Chondrocyte (in vitro differentiated cells): ENCODE results near the gene DCST1. TPM values are rescaled to one million over a fixed set of nuclear protein-coding genes. Genes with fewer than 3 reads are reported as not detected.

ENCODE experiments used
- DNase-seq: peaks from one replicate; pipeline ENCODE4 v3.0.0; 2021; ENCODE audit warnings: mixed read lengths, low spot score
- H3K27ac Mint-ChIP-seq: one replicate; pipeline ENCODE4 v1.8.0; 2021; ENCODE audit warnings: mild to moderate bottlenecking, moderate library complexity, mixed read lengths; ENCODE audit not compliant: unreplicated experiment
- H3K27me3 Mint-ChIP-seq: 2 replicates; pipeline ENCODE4 v1.8.0; 2021; ENCODE audit warnings: low read depth, mixed read lengths
- H3K36me3 Mint-ChIP-seq: 2 replicates; pipeline ENCODE4 v1.8.0; 2021; ENCODE audit warnings: low read depth, mixed read lengths
- H3K4me1 Mint-ChIP-seq: 2 replicates; pipeline ENCODE4 v1.8.0; 2021; ENCODE audit warnings: low read depth, mild to moderate bottlenecking, mixed read lengths
- H3K4me3 Mint-ChIP-seq: one replicate; pipeline ENCODE4 v1.8.0; 2021; ENCODE audit warnings: mild to moderate bottlenecking, moderate library complexity, mixed read lengths; ENCODE audit not compliant: unreplicated experiment
- H3K9me3 Mint-ChIP-seq: 2 replicates; pipeline ENCODE4 v1.8.0; 2021; ENCODE audit warnings: low read depth, mixed read lengths
- total RNA-seq: library from RNA; stranded (reverse); gene quantifications from 3 replicates; pipeline ENCODE4 v1.2.1, GENCODE V29; 2021
- TF ChIP-seq, protein P1 (sequence below): fragments of 200-600 bp; sonication (generic); IDR thresholded peaks from 2 replicates; pipeline ENCODE4 v1.5.0; 2021; ENCODE audit warnings: antibody characterized with exemption, mild to moderate bottlenecking, moderate library complexity

DCST1 gene
- total RNA-seq, 1 donor from 2014 or later = not detected

DNA sequence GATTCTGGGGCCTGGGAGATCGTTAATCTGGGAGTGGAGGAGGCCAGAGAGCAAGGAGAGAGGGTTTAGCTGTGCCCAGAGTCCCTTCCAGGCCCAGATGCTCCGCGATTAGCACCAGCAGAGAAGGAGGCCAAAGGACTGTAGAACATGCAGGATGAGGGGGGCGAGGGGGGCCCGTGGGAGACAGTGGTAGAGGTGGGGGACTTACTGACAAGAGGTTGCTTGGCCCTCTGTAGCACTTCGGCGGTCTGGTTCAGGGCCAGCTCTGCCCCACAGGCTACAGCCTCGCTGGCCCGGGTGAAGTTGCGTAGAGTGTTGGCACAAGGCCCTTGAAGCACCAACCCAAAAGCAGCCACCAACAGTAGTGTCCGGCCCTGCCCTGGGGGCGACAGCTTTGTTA lies 738 bp upstream of the DCST1 start:
- no peak overlapping the region for H3K4me3 Mint-ChIP-seq
- TF ChIP-seq, protein P1, sequence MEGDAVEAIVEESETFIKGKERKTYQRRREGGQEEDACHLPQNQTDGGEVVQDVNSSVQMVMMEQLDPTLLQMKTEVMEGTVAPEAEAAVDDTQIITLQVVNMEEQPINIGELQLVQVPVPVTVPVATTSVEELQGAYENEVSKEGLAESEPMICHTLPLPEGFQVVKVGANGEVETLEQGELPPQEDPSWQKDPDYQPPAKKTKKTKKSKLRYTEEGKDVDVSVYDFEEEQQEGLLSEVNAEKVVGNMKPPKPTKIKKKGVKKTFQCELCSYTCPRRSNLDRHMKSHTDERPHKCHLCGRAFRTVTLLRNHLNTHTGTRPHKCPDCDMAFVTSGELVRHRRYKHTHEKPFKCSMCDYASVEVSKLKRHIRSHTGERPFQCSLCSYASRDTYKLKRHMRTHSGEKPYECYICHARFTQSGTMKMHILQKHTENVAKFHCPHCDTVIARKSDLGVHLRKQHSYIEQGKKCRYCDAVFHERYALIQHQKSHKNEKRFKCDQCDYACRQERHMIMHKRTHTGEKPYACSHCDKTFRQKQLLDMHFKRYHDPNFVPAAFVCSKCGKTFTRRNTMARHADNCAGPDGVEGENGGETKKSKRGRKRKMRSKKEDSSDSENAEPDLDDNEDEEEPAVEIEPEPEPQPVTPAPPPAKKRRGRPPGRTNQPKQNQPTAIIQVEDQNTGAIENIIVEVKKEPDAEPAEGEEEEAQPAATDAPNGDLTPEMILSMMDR = no peak
- no peaks in the 10 kb centered on the region for H3K27me3 Mint-ChIP-seq
- no peaks in the 10 kb centered on the region for H3K36me3 Mint-ChIP-seq
- H3K4me1 Mint-ChIP-seq = no peaks in the 10 kb centered on the region
- no peaks in the 10 kb centered on the region for H3K9me3 Mint-ChIP-seq
- H3K27ac Mint-ChIP-seq = no peak overlapping the region
- DNase-seq = no peak

DNA sequence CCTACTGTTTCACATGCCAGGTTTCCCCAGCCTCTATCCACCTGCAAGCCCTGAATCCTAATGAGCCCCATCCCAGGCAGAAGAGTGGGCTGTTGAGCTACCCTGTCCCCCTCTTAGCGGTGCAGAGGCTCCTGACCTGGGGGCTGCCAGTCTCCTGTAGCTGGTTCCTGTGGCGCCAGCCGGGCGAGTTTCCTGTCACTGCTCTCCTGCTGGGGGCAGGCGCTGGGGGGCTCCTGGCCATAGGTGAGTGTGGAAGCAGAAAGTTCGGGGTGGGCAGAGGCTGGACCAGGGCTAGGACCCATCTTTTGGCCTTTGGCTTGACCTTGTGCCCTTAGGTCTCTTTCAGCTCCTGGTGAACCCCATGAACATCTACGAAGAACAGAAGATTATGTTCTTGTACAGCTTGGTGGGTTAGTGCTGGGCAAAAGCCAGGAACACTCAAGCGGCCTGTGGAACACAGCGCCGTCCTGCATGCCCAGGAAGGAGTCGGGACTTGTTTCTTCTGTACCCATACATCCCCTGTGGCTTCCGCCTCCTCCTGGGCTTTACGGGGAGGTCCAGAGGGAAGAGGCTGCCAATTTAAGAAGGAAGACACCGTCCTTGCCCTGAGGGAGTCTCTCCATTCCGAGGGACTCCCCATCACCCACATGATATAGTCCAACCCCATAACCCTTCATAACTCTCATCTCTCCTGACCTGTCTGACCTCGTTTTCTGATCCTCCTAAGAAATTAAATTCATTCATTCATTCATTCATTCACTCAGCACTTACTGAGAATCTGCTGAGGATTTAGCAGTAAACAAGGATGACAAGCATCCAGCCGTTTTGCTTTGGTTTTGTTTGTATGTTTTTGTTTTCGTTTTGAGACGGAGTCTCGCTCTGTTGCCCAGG lies 939 bp downstream of the DCST1 start:
- Mint-ChIP-seq H3K27ac (no peak overlapping the region), H3K27me3 (peaks cover 2% of the 10 kb centered on the region), H3K36me3 (no peaks in the 10 kb centered on the region), H3K9me3 (no peaks in the 10 kb centered on the region), H3K4me1 (peaks cover 4% of the 10 kb centered on the region), H3K4me3 (no peak overlapping the region)
- no peak for DNase-seq
- TF ChIP-seq, protein P1 = no peak

DNA sequence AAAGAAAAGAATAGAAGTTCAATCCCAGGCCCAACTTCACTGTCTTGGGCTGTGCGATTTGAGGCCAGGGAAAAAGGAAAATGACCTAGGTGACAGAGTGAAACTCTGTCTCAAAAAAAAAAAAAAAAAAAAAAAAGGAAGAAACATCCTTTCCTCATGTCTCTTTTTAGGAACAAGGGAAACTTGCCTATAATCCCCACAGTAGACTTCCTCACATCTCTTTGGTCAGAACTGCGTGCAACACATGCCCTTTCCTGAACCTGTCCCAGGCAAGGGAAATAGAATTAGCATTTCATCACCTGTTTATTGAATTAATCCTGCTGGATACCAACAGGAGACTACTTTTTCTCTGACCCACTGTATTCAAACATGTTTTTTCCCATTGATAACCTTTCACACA lies 2.3 kb downstream of the DCST1 start:
- H3K4me1 Mint-ChIP-seq = peaks cover 4% of the 10 kb centered on the region
- no peak overlapping the region for H3K27ac Mint-ChIP-seq
- H3K36me3 Mint-ChIP-seq = no peaks in the 10 kb centered on the region
- H3K4me3 Mint-ChIP-seq = no peak overlapping the region
- TF ChIP-seq, protein P1 = no peak
- no peak for DNase-seq
- peaks cover 2% of the 10 kb centered on the region for H3K27me3 Mint-ChIP-seq
- H3K9me3 Mint-ChIP-seq = no peaks in the 10 kb centered on the region

DNA sequence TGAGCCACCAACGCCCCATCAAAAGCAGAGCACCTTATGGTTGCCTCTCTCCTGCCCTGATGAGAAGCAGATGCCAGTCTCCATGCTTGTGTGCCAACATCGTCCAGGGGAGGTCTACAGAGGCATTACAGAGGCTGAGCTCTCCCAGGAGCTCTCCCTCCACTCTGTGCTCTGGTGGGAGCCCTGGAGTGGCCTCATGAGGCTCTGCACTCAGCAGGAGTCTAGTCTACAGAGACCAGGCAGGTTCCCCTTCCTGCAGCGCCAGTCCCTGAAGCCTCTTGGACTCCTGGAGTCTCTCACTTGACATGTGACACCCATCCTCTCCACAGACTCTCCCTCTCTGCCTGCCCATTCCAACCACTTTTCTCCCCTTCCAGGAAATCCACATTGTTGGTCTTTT lies 3.4 kb downstream of the DCST1 start:
- Mint-ChIP-seq H3K4me3 (no peak overlapping the region), H3K27ac (no peak overlapping the region), H3K27me3 (peaks cover 2% of the 10 kb centered on the region), H3K36me3 (no peaks in the 10 kb centered on the region), H3K9me3 (no peaks in the 10 kb centered on the region), H3K4me1 (peaks cover 4% of the 10 kb centered on the region)
- TF ChIP-seq, protein P1 = no peak
- DNase-seq = no peak

DNA sequence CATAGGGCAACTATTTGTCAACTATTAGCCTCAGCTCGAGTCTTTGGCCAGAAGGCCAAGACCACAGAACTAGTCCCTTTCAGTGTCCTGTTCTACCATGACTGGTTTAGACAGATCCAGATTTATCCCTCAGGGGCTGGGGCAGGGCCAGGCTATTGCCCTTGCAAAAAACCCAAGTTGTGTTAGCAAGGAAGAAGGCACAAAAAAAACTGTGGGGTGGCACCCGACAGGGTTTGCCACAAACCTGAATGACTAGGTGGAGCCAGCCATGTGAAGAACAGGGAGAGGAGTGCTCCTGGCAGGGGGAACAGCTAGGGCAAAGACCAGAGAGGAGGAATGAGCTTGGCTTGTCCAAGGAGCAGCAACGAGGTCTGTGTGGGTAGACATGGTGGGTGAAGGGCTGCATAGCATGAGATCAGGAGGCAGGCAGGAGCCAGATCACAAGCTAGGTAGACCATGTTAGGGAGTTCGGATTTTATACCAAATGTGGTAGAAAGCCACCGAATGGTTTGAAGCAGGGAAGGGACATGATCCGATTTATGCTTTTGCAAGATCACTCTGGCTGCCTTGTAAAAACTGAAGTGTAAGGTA lies 4.3 kb downstream of the DCST1 start:
- Mint-ChIP-seq H3K27me3 (peaks cover 4% of the 10 kb centered on the region), H3K4me1 (peaks cover 4% of the 10 kb centered on the region), H3K4me3 (no peak overlapping the region), H3K9me3 (no peaks in the 10 kb centered on the region), H3K27ac (no peak overlapping the region), H3K36me3 (no peaks in the 10 kb centered on the region)
- DNase-seq = no peak
- TF ChIP-seq, protein P1 = no peak
